Activated CD4-positive, alpha-beta T cell treated with anti-CD3 and anti-CD28 coated beads, Interleukin-2, amount 50 U/mL, for 1 hour (primary cell): ENCODE data around the gene PER3.

ENCODE experiments used
- DNase-seq: peaks from one replicate; pipeline ENCODE4 v3.0.0-alpha.2; 2020

The PER3 gene

GRCh38 chr1:7839526-7839925 lies 55.4 kb downstream of the PER3 start:
- DNase-seq = no peak

- no peak for DNase-seq
These were observed 58.4 kb downstream of the PER3 start for GRCh38 chr1:7842517-7842916.

GRCh38 chr1:7845761-7846160 lies 61.7 kb downstream of the PER3 start:
- no peak for DNase-seq

- DNase-seq = no peak
These were observed 62.6 kb downstream of the PER3 start for GRCh38 chr1:7846656-7847055.

- DNase-seq = no peak
These were observed 63.5 kb downstream of the PER3 start for GRCh38 chr1:7847599-7847998.

- DNase-seq = no peak
These were observed 66.7 kb downstream of the PER3 start for GRCh38 chr1:7850786-7851185.

GRCh38 chr1:7852804-7853683 lies 69.0 kb downstream of the PER3 start, which contains the start of gene UTS2:
Gene UTS2, minus strand, starts transcription at chr1:7853065. Its CDS starts 62 bp downstream, at chr1:7853003.
- no peak for DNase-seq

- no peak for DNase-seq
These were observed 69.6 kb downstream of the PER3 start for GRCh38 chr1:7853684-7854026.

- DNase-seq = no peak
These were observed 72.3 kb downstream of the PER3 start for GRCh38 chr1:7856345-7856744.

- no peak for DNase-seq
These were observed 72.9 kb downstream of the PER3 start for GRCh38 chr1:7857000-7857399.

- no peak for DNase-seq
These were observed 73.9 kb downstream of the PER3 start for GRCh38 chr1:7857985-7858384.

GRCh38 chr1:7859406-7859805 lies 75.3 kb downstream of the PER3 start:
- no peak for DNase-seq

GRCh38 chr1:7860130-7860529 lies 76.0 kb downstream of the PER3 start:
- DNase-seq = no peak

GRCh38 chr1:7861452-7861851 lies 77.4 kb downstream of the PER3 start:
- DNase-seq = no peak

GRCh38 chr1:7862211-7863060 lies 78.3 kb downstream of the PER3 start:
- DNase-seq = no peak

- no peak for DNase-seq
These were observed 79.8 kb downstream of the PER3 start for GRCh38 chr1:7863756-7864328.

- DNase-seq = no peak
These were observed 81.9 kb downstream of the PER3 start for GRCh38 chr1:7865978-7866377.

GRCh38 chr1:7868070-7868780 lies 84.1 kb downstream of the PER3 start:
- DNase-seq = no peak

- no peak for DNase-seq
These were observed 85.2 kb downstream of the PER3 start for GRCh38 chr1:7869136-7869920.

GRCh38 chr1:7871136-7871535 lies 87.0 kb downstream of the PER3 start:
- no peak for DNase-seq

GRCh38 chr1:7873801-7874795 lies 90.0 kb downstream of the PER3 start:
- no peak for DNase-seq
